GM12873 (cell line): Measurements from ENCODE around the gene COL1A1.

Experiments used
- TF ChIP-seq, protein P1 (sequence below): IDR thresholded peaks from 2 replicates; pipeline ENCODE4 v1.5.1; 2012; ENCODE audit warnings: low read depth, mild to moderate bottlenecking, moderate library complexity, low read length, control low read depth; ENCODE audit not compliant: insufficient read depth; ENCODE audit errors: missing control alignments

COL1A1 gene

DNA sequence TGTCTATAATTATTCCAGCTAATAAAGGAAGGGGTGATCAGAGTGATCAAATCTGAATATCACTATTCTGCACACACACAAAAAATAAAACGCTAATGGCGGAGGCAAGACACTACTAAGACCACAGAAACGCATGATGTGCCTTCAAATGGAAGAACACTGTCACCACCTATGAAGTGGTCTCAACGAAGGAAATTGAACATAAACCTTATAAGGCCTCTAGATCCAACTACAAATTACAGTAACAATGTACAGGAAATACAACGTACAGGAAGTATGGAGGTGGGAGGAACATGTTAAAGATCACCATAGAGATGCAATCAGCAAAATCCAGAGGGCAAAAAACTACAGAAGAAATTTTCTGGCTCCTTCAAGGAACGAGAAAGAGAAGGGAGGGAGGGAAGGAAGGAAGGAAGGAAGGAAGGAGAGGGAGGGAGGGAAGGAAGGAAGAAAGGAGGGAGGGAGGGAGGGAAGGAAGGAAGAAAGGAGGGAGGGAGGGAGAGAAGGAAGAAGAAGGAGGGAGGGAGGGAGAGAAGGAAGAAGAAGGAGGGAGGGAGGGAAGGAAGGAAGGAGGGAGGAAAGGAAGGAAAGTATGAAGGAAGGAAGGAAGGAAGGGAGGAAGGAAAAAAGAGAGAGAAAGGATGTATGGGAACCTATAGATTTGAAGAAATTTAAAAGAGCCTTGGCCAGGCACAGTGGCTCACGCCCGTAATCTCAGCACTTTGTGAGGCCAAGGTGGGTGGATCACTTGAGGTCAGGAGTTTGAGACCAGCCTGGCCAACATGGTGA, 38.8 kb downstream of the COL1A1 start:
- TF ChIP-seq, protein P1, sequence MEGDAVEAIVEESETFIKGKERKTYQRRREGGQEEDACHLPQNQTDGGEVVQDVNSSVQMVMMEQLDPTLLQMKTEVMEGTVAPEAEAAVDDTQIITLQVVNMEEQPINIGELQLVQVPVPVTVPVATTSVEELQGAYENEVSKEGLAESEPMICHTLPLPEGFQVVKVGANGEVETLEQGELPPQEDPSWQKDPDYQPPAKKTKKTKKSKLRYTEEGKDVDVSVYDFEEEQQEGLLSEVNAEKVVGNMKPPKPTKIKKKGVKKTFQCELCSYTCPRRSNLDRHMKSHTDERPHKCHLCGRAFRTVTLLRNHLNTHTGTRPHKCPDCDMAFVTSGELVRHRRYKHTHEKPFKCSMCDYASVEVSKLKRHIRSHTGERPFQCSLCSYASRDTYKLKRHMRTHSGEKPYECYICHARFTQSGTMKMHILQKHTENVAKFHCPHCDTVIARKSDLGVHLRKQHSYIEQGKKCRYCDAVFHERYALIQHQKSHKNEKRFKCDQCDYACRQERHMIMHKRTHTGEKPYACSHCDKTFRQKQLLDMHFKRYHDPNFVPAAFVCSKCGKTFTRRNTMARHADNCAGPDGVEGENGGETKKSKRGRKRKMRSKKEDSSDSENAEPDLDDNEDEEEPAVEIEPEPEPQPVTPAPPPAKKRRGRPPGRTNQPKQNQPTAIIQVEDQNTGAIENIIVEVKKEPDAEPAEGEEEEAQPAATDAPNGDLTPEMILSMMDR, result no peak

DNA sequence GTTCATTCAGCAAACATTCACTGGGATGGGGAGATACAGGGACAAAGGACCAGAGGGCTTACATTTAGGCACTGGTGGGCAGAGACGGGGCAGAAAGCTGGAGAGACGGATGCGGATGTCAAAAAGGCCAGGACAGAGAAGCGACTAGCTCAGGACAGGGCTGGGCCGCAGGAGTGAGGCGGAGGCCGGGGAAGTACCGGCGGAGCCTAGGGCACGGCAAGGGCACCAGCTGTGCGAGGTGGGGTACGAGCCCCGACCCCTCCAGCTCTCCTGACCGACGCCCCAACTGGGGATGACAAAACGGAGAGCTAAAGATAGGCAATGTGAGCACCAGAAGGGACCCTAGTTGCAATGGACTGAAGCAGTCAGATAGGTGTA, 39.5 kb downstream of the COL1A1 start:
- TF ChIP-seq, protein P1, result no peak

DNA sequence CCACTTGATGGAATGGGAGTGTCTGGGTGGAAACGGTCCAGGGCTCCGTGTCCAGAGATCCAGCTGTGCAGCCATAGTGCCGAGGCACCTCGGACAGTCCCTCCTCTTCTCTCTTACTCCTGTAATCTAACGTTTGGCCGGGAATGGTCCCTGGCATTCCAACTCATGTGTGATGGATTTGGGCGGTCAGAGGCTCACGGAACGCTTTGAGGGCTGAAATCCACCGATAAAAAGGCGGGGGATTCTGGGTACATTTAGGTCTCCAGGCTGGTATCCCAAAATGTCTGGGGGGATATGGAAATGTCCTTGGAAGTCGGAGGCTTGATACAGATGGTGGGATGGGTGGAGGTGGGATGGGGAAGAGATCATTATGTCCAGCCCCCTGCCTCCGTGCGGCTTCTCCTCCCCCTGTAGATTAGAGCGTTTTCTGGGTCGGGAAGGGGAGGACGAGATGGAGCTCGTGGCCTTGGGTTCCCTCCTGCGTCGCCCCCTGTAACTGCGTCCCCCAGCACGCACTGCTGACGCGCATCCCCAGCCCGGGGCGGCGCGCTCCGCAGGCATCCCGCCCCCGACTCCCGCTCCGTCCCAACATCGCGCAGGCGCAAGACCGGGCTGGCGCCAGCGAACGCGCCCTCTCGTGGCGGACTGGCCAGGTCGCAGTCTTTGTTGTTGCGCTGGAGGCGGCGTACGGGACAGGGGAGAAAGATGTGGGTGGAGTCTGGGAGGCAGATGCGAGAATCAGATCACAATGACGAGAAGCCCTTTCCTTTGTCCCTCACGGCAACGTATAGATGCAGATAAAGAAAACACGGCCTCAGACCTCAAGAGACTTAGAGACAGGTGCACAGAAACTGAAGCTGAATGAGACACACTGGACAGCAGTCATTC, 40.2 kb downstream of the COL1A1 start:
- TF ChIP-seq, protein P1, result peak; percentile 96

DNA sequence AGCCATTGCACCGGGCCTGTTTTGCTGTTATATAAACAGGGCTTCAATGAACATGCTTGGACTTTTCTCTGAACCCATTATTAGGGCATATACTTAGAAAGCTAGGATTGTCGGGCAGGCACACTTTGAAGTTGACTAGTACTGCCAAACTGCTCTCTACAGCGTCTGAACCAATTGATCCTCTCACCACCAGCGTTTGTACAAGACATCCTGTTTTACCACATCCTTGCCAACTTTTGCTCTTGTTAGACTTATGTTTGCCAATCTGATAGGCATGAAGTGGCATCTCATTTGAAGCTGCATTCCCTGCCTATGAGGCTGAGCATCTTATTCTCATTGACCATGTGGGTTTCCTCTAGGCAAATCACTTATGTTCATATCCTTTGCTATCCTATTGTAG, 43.5 kb downstream of the COL1A1 start:
- TF ChIP-seq, protein P1, result no peak

DNA sequence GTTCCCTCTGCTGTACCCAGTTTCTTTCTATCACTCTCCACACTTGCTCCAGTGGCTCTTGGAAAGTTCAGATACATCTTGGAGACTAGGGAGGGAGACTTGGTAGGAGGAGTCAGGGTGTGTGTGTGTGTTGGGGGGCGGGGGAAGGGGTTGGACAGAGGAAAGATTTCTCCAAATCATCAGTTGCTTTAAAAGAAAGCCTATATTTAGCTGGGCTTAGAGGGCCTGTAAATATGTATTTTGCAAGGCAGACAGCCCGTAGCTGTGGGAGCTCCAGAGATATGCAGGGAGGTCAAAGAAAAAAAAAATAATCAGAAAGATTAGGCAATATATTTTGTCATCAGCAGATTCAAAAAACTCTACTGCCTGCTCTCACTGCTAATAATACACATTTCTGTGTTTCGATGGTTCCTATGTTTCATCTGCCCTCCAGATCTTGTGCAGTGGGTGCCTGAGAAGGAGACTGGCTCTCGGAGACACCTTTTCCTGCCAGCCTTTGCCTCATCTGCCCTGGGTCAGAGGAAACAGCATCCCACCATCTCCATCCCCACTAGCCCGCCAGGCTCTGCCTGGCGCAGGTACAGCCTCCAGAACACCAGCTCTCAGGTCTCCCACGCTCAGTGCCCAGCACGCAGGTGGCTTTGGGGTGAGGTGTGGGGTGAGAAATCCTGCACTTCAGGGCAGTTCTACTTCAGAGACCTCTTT, 46.2 kb downstream of the COL1A1 start:
- TF ChIP-seq, protein P1, result no peak

DNA sequence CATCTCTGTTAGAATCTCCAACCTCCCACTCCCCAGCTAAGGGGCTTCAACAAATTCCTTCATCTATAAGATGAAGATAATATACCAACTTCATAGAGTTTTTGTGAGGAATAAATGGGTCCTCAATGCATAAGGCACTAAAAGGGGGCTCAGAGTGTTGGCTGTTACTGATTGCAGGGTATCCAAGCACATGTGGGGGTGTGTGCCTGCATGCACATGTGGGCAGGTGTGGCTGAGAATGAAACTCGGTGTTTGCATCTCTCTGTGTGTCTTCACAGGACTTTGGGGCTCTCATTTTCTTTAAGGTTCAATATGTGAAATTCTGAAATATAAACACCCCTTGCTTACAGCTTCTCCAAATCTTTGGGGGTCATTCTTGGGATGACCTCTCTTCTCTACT, 46.8 kb downstream of the COL1A1 start:
- TF ChIP-seq, protein P1, result no peak
